Progenitor cell of endocrine pancreas (in vitro differentiated cells): Measurements from ENCODE around the gene FZD1. TPM values are rescaled to one million over a fixed set of nuclear protein-coding genes. Genes with fewer than 3 reads are reported as not detected.
A peak's percentile ranks its signal among the peaks of the same experiment; 100 is the strongest.

Experiments used
- DNase-seq: peaks from one replicate; pipeline ENCODE4 v3.0.0; 2021; ENCODE audit warnings: low spot score; ENCODE audit not compliant: unreplicated experiment
- H3K27ac Mint-ChIP-seq: 2 replicates; pipeline ENCODE4 v1.8.0; 2021; ENCODE audit warnings: mild to moderate bottlenecking, moderate library complexity, mixed read lengths
- H3K27me3 Mint-ChIP-seq: 2 replicates; pipeline ENCODE4 v1.8.0; 2021; ENCODE audit warnings: mixed read lengths
- H3K36me3 Mint-ChIP-seq: 2 replicates; pipeline ENCODE4 v1.8.0; 2022; ENCODE audit warnings: mixed read lengths; ENCODE audit not compliant: insufficient read depth
- H3K4me1 Mint-ChIP-seq: 2 replicates; pipeline ENCODE4 v1.8.0; 2021; ENCODE audit warnings: low read depth, mixed read lengths
- H3K4me3 Mint-ChIP-seq: 2 replicates; pipeline ENCODE4 v1.8.0; 2021; ENCODE audit warnings: low read depth, mild to moderate bottlenecking, moderate library complexity, mixed read lengths
- H3K9me3 Mint-ChIP-seq: 2 replicates; pipeline ENCODE4 v1.8.0; 2021; ENCODE audit warnings: low read depth, mixed read lengths
- total RNA-seq: library from RNA; stranded (reverse); gene quantifications from 2 replicates; pipeline ENCODE4 v1.2.1, GENCODE V29; 2021
- TF ChIP-seq, protein P1 (sequence below): fragments of 200-600 bp; sonication (generic); IDR thresholded peaks from one replicate; pipeline ENCODE4 v1.5.0; 2021; ENCODE audit warnings: antibody characterized with exemption, mild to moderate bottlenecking; ENCODE audit not compliant: unreplicated experiment

FZD1 gene
- total RNA-seq, 1 donor from 2014 or later: 12.0 TPM

DNA sequence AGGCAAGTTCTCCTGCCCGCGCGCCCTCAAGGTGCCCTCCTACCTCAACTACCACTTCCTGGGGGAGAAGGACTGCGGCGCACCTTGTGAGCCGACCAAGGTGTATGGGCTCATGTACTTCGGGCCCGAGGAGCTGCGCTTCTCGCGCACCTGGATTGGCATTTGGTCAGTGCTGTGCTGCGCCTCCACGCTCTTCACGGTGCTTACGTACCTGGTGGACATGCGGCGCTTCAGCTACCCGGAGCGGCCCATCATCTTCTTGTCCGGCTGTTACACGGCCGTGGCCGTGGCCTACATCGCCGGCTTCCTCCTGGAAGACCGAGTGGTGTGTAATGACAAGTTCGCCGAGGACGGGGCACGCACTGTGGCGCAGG lies 1.4 kb downstream of the FZD1 start:
- H3K27me3 Mint-ChIP-seq: peaks cover 36% of the 10 kb centered on the region
- H3K27ac Mint-ChIP-seq: no peak overlapping the region
- H3K4me1 Mint-ChIP-seq: peaks cover 18% of the 10 kb centered on the region
- no peak for DNase-seq
- H3K36me3 Mint-ChIP-seq: peaks cover 8% of the 10 kb centered on the region
- peak overlapping the region; percentile 89 for H3K4me3 Mint-ChIP-seq
- TF ChIP-seq, protein P1, sequence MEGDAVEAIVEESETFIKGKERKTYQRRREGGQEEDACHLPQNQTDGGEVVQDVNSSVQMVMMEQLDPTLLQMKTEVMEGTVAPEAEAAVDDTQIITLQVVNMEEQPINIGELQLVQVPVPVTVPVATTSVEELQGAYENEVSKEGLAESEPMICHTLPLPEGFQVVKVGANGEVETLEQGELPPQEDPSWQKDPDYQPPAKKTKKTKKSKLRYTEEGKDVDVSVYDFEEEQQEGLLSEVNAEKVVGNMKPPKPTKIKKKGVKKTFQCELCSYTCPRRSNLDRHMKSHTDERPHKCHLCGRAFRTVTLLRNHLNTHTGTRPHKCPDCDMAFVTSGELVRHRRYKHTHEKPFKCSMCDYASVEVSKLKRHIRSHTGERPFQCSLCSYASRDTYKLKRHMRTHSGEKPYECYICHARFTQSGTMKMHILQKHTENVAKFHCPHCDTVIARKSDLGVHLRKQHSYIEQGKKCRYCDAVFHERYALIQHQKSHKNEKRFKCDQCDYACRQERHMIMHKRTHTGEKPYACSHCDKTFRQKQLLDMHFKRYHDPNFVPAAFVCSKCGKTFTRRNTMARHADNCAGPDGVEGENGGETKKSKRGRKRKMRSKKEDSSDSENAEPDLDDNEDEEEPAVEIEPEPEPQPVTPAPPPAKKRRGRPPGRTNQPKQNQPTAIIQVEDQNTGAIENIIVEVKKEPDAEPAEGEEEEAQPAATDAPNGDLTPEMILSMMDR: no peak
- H3K9me3 Mint-ChIP-seq: no peaks in the 10 kb centered on the region

- H3K4me1 Mint-ChIP-seq: peaks cover 18% of the 10 kb centered on the region
- TF ChIP-seq, protein P1: no peak
- no peaks in the 10 kb centered on the region for H3K9me3 Mint-ChIP-seq
- no peak overlapping the region for H3K27ac Mint-ChIP-seq
- peak overlapping the region; percentile 89 for H3K4me3 Mint-ChIP-seq
- H3K36me3 Mint-ChIP-seq: peaks cover 8% of the 10 kb centered on the region
- no peak for DNase-seq
- H3K27me3 Mint-ChIP-seq: peaks cover 31% of the 10 kb centered on the region
These were observed 1.9 kb downstream of the FZD1 start for GRCh38 chr7:91266067-91266688.

GRCh38 chr7:91266689-91267090 lies 2.5 kb downstream of the FZD1 start:
- H3K4me1 Mint-ChIP-seq: peaks cover 18% of the 10 kb centered on the region
- no peaks in the 10 kb centered on the region for H3K9me3 Mint-ChIP-seq
- peaks cover 30% of the 10 kb centered on the region for H3K27me3 Mint-ChIP-seq
- no peak for DNase-seq
- peak overlapping the region; percentile 89 for H3K4me3 Mint-ChIP-seq
- H3K36me3 Mint-ChIP-seq: peaks cover 8% of the 10 kb centered on the region
- TF ChIP-seq, protein P1: no peak
- peak overlapping the region; percentile 69 for H3K27ac Mint-ChIP-seq

- peak overlapping the region; percentile 89 for H3K4me3 Mint-ChIP-seq
- H3K27me3 Mint-ChIP-seq: peaks cover 25% of the 10 kb centered on the region
- peak overlapping the region; percentile 89 for H3K27ac Mint-ChIP-seq
- H3K36me3 Mint-ChIP-seq: peaks cover 8% of the 10 kb centered on the region
- TF ChIP-seq, protein P1: no peak
- H3K9me3 Mint-ChIP-seq: no peaks in the 10 kb centered on the region
- peaks cover 18% of the 10 kb centered on the region for H3K4me1 Mint-ChIP-seq
- no peak for DNase-seq
These were observed 3.1 kb downstream of the FZD1 start for GRCh38 chr7:91267171-91267955.

GRCh38 chr7:91270372-91270771 lies 6.1 kb downstream of the FZD1 start:
- Mint-ChIP-seq H3K4me3 (no peak overlapping the region), H3K27ac (no peak overlapping the region), H3K36me3 (peaks cover 8% of the 10 kb centered on the region), H3K9me3 (no peaks in the 10 kb centered on the region), H3K4me1 (peaks cover 17% of the 10 kb centered on the region), H3K27me3 (peaks cover 20% of the 10 kb centered on the region)
- TF ChIP-seq, protein P1: no peak
- DNase-seq: no peak
